ENCODE measurements around the gene SLC35F1.

GRCh38 chr6:117989086-117989485, 82.0 kb downstream of the SLC35F1 start:
- TF ChIP-seq CTCF (IDR thresholded peaks at IDR 0.05; ENCODE audit: low read depth, low read length): no peak
- no peak for TF ChIP-seq EZH2phosphoT487 (IDR thresholded peaks at IDR 0.05; ENCODE audit: low read depth)
